ENCODE results near the gene NATD1.

NATD1 gene

DNA sequence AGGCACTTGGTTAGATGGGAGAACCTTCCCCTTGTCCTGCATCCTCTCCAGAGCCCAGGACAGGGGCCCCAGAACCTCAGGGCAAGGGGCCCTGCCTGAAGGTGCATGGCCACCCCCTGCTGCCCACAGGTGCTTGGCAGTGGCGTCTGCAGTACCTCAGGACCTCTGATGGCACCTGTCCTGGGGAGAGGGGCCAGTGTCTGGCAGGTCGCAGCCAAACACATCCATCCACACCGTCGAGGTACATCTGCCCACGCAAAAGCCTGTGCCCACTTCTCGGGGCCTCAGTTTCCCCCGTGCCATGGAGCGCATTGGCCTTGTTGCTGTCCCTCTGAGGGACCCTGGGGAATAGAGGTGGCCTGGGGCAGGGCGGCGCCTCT, 40.6 kb upstream of the NATD1 start:
- TF ChIP-seq, protein P1, sequence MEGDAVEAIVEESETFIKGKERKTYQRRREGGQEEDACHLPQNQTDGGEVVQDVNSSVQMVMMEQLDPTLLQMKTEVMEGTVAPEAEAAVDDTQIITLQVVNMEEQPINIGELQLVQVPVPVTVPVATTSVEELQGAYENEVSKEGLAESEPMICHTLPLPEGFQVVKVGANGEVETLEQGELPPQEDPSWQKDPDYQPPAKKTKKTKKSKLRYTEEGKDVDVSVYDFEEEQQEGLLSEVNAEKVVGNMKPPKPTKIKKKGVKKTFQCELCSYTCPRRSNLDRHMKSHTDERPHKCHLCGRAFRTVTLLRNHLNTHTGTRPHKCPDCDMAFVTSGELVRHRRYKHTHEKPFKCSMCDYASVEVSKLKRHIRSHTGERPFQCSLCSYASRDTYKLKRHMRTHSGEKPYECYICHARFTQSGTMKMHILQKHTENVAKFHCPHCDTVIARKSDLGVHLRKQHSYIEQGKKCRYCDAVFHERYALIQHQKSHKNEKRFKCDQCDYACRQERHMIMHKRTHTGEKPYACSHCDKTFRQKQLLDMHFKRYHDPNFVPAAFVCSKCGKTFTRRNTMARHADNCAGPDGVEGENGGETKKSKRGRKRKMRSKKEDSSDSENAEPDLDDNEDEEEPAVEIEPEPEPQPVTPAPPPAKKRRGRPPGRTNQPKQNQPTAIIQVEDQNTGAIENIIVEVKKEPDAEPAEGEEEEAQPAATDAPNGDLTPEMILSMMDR (IDR thresholded peaks at IDR 0.05; ENCODE audit: low read depth, low read length) = no peak
- no peak overlapping the region for H3K4me3 ChIP-seq (ENCODE audit: low read depth, low read length)

DNA sequence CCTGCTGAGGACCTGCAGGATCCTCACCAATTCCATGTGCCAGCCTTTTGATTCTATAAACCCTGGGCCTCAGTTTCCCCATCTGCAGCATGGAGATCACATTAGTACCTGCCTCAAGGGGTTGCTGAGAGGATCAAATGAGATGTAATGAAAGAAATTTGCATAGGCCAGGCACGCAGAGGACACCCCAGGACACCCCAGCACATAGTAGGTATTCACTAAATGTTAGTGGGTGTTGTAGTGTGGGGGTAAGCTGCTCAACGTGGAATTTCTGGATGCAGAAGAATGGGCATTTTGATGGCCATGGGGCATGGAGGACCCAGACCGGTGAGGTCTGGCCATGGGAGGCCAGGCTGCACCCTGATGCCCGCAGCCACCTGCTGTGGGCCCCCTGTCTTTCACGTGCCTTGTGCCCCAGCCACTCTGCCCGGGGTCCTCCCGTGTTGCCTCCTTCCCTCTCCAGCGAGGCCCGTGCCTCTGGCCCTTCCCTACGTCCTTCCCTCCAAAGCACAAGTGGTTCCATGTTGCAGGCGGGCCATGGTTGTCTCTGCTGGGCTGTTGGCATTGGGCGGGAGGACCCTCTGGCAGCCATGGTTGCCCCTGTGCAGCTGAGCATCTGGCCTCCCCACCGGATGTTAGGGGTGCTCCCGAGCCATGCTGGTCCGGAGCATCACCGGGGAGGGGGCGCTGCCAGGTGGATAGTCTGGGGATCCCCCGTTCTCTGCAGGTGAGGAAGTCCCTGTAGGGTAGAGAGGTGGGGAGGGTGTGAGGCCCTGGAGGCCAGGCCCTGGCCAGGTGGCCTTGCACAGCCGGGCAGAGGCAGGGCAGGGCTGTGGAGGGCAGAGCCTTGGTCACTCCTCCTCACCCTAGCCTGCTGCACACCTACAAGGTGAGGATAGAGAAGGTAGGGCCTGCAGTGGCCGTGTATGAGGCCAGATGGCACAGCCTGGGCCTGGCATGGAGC, 39.9 kb upstream of the NATD1 start:
- TF ChIP-seq, protein P1 (IDR thresholded peaks at IDR 0.05; ENCODE audit: low read depth, low read length) = no peak
- no peak overlapping the region for H3K4me3 ChIP-seq (ENCODE audit: low read depth, low read length)

DNA sequence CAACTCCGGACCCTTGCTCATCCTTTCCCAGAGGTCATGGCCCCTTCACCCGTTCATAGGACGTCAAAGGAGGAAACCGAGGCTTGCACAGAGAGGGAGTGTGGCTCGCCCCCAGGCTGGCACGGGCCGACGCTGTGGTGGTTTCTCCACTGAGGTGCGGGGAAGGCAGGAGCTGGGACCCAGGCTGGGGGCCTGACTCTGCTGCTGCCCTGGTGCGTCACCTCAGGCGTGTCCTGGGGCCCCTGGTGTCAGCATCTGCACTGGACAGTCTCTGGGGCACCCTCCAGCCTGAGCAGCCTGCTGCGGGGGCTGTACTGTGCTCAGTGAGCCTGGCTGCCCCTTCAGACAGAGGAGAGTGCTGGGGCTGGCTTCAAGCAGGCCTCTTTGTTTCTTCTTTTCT, 38.7 kb upstream of the NATD1 start:
- TF ChIP-seq, protein P1 (IDR thresholded peaks at IDR 0.05; ENCODE audit: low read depth, low read length) = no peak
- H3K4me3 ChIP-seq (ENCODE audit: low read depth, low read length) = no peak overlapping the region

DNA sequence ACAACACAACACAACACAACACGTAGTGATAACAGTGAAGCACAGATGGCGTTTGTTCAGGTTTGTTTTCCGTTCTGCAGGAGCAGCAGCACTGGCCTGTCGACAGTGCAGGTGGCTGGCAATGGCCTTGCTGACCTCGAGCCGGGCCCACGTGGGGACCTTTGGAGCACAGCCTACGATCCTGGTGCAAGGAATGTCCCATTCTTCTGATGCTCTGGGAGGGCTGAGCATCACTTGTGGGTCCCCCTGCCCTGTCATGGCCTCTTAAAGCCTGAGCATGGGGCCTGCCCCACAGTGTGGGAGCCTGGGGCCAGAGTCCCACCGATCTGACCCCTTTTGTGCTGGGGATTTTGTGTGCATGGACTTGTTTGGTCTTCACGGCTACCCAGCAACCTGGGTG, 38.1 kb upstream of the NATD1 start:
- H3K4me3 ChIP-seq (ENCODE audit: low read depth, low read length) = no peak overlapping the region
- TF ChIP-seq, protein P1 (IDR thresholded peaks at IDR 0.05; ENCODE audit: low read depth, low read length) = no peak

DNA sequence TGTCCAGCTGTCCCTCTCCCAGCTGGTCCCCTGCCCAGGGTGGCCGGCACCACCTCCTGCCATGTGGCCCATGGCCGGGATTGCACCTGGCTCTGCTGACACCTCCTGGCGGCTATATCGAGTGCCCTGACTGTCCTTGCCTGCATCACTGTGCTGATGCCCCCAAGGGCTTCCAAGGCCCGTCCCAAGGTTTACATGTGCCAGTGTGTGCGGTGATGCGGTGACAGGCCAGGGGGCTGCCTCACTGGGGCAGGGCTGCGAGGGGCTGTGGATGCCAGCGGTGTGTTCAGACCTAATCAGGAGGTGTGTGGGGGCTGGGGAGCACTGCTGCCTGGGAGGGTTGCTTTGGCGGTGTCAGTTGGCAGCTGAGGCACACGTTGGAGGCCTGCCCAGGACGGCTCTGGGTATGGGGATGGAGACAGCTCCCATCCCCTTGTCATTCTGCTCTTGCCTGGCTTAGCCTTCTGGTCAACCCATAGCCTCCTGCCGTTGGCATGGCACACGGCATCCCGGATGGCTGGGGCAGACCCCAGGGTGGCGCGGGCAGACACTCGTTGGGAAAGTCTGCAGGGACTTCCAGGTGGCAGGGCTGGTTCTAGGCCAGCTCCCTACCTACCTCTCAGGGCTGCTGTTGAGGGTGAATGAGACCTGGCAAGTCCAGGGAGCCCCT, 36.8 kb upstream of the NATD1 start:
- no peak overlapping the region for H3K4me3 ChIP-seq (ENCODE audit: low read depth, low read length)
- TF ChIP-seq, protein P1 (IDR thresholded peaks at IDR 0.05; ENCODE audit: low read depth, low read length) = no peak

DNA sequence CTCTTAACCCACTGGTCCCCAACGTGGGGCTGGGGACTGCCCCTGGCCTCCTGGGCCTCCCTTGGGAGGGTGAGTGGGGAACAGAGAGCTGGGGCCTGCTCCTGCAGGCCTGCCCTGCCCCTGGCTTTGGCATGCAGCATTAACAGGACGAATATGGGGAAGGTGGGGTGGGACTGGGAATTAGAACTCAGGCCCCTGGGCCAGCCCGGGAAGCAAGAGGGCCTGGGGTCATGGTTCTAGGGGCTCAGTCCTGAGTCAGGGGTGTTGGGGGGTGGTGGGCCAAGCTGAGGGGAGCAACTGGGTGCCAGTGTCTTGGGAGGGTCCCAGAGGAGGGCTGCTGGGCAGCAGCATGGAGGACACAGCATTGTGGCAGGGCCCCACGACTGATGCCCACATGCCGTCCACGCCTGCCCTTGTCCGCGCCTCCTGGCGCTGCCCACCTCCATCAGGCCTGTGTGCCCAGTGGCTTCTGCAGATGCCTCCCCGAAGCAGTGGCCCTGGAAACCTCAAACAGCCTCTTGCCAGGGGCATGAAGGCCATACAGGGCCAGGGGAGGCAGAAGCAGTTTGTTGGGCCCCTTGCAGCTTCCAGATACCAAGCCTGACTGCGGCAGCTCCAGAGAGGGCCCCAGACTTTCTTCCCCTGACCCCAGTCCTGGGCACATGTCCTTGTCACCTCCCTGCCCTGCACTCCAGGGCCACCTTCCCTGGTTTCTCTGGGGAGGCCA, 36.1 kb upstream of the NATD1 start:
- no peak overlapping the region for H3K4me3 ChIP-seq (ENCODE audit: low read depth, low read length)
- TF ChIP-seq, protein P1 (IDR thresholded peaks at IDR 0.05; ENCODE audit: low read depth, low read length) = no peak

Measured in WI38 (cell line).